SU-DHL-6 (cell line): ENCODE measurements around the gene OPRM1.

Source experiments
- H2AFZ ChIP-seq: fragments of 200-600 bp; sonication (generic); 2 replicates; pipeline ENCODE4 v1.6.1; 2014; ENCODE audit warnings: low read depth, mild to moderate bottlenecking, moderate library complexity, mixed read lengths, antibody characterized with exemption, low read length; ENCODE audit not compliant: severe bottlenecking
- H3F3A ChIP-seq: fragments of 200-600 bp; shearing (Covaris generic); 2 replicates; pipeline ENCODE4 v1.6.0; 2016; ENCODE audit warnings: antibody characterized with exemption, mild to moderate bottlenecking; ENCODE audit not compliant: insufficient read depth
- H3K27ac ChIP-seq: fragments of 200-600 bp; sonication (generic); 2 replicates; pipeline ENCODE4 v1.5.1; 2016; ENCODE audit warnings: low read depth, mild to moderate bottlenecking, low read length, moderate library complexity, mixed read lengths
- H3K27me3 ChIP-seq: fragments of 200-600 bp; sonication (generic), shearing (Covaris generic); 2 replicates; pipeline ENCODE4 v1.6.0; 2014; ENCODE audit warnings: mild to moderate bottlenecking, low read length
- H3K36me3 ChIP-seq: fragments of 200-600 bp; sonication (generic); 2 replicates; pipeline ENCODE4 v1.6.1; 2014; ENCODE audit warnings: mild to moderate bottlenecking, low read length, mixed read lengths
- H3K4me2 ChIP-seq: fragments of 300-600, 200-600 bp; shearing (Covaris generic), sonication (generic); 2 replicates; pipeline ENCODE4 v1.6.0; 2014; ENCODE audit warnings: low read length, low read depth, mild to moderate bottlenecking; ENCODE audit not compliant: poor library complexity, severe bottlenecking
- H3K4me3 ChIP-seq: fragments of 200-600 bp; sonication (generic); 2 replicates; pipeline ENCODE4 v1.5.1; 2014; ENCODE audit warnings: antibody characterized with exemption, low read length, mild to moderate bottlenecking, mixed read lengths; ENCODE audit not compliant: insufficient read depth, poor library complexity, severe bottlenecking
- H3K79me2 ChIP-seq: fragments of 200-600 bp; sonication (generic); 2 replicates; pipeline ENCODE4 v1.6.1; 2014; ENCODE audit warnings: mild to moderate bottlenecking, low read length, moderate library complexity; ENCODE audit not compliant: insufficient read depth
- H3K9ac ChIP-seq: fragments of 200-600 bp; sonication (generic); 2 replicates; pipeline ENCODE4 v1.7.0; 2014; ENCODE audit warnings: mild to moderate bottlenecking, low read length
- H3K9me2 ChIP-seq: fragments of 200-600 bp; sonication (generic); replicated peaks from 2 replicates; pipeline ENCODE4 v1.6.1; 2014; ENCODE audit warnings: low read length; ENCODE audit not compliant: insufficient read depth
- H3K9me3 ChIP-seq: fragments of 200-600 bp; sonication (generic); 2 replicates; pipeline ENCODE4 v1.6.1; 2014; ENCODE audit warnings: low read length, mixed read lengths; ENCODE audit not compliant: insufficient read depth
- H4K20me1 ChIP-seq: fragments of 200-600 bp; sonication (generic); 2 replicates; pipeline ENCODE4 v1.6.1; 2014; ENCODE audit warnings: low read depth, mild to moderate bottlenecking, antibody characterized with exemption, low read length, moderate library complexity, mixed read lengths
- EZH2phosphoT487 ChIP-seq: fragments of 200-600 bp; sonication (generic), shearing (Covaris generic); conservative IDR thresholded peaks from 2 replicates; pipeline ENCODE4 v1.6.1; 2018; ENCODE audit warnings: mild to moderate bottlenecking, antibody characterized with exemption, low read length, moderate library complexity, mixed read lengths
- TF ChIP-seq, protein P1 (sequence below): fragments of 200-600 bp; sonication (generic); IDR thresholded peaks from one replicate; pipeline ENCODE4 v1.5.1; 2017; ENCODE audit warnings: antibody characterized with exemption, mild to moderate bottlenecking, low read length, moderate library complexity; ENCODE audit not compliant: insufficient read depth, poor library complexity, severe bottlenecking

The OPRM1 gene

DNA sequence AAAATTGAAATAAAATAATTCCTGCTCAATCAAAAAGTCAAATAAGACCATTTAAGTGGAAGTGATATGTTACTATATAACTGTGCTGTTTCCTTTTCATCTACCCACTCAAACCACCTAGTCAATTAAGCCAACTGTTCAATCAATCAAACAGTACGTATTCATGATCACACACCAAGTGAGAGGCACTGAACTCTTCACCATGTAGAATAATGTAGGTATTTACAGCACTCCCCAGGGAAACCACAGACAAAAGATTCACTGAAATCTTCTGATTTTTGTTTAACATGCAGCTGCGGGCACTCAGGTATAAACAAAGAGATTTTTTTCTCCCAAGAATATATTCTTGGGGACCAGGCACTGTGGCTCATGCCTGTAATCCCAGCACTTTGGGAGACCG lies 21.3 kb upstream of the OPRM1 start:
- H3K4me3 ChIP-seq: no peak overlapping the region
- H3F3A ChIP-seq: no peaks in the 10 kb centered on the region
- no peak overlapping the region for H3K27ac ChIP-seq
- H3K9me2 ChIP-seq: no peaks in the 10 kb centered on the region; the same call in 1 of the 2 replicates
- H3K27me3 ChIP-seq: no peaks in the 10 kb centered on the region
- H3K79me2 ChIP-seq: no peaks in the 10 kb centered on the region
- H3K9ac ChIP-seq: no peak overlapping the region
- H3K36me3 ChIP-seq: no peaks in the 10 kb centered on the region
- H2AFZ ChIP-seq: no peak overlapping the region
- H3K9me3 ChIP-seq: no peaks in the 10 kb centered on the region
- no peak for TF ChIP-seq EZH2phosphoT487
- TF ChIP-seq, protein P1, sequence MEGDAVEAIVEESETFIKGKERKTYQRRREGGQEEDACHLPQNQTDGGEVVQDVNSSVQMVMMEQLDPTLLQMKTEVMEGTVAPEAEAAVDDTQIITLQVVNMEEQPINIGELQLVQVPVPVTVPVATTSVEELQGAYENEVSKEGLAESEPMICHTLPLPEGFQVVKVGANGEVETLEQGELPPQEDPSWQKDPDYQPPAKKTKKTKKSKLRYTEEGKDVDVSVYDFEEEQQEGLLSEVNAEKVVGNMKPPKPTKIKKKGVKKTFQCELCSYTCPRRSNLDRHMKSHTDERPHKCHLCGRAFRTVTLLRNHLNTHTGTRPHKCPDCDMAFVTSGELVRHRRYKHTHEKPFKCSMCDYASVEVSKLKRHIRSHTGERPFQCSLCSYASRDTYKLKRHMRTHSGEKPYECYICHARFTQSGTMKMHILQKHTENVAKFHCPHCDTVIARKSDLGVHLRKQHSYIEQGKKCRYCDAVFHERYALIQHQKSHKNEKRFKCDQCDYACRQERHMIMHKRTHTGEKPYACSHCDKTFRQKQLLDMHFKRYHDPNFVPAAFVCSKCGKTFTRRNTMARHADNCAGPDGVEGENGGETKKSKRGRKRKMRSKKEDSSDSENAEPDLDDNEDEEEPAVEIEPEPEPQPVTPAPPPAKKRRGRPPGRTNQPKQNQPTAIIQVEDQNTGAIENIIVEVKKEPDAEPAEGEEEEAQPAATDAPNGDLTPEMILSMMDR: no peak
- no peaks in the 10 kb centered on the region for H4K20me1 ChIP-seq
- no peak overlapping the region for H3K4me2 ChIP-seq

DNA sequence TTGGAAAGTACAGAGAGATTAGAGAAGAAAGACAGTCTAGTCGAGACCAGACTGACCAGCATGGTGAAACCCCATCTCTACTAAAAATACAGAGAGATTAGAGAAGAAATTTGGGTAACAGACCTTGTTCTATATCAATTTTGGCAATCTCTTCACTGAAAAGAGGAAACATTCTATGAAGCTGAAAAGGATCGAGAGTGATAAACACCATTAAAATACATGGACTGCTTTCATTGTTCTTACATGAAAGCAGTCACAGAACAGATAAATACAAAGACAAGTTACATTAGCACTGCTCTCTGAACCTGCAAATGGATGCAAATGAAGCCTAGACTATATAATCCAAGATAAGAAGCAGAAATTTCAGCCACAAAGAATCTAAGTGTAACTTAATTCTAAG lies 8.4 kb upstream of the OPRM1 start:
- no peak overlapping the region for H2AFZ ChIP-seq
- no peak overlapping the region for H3K4me3 ChIP-seq
- H4K20me1 ChIP-seq: no peaks in the 10 kb centered on the region
- H3K79me2 ChIP-seq: no peaks in the 10 kb centered on the region
- H3K4me2 ChIP-seq: no peak overlapping the region
- no peak for TF ChIP-seq EZH2phosphoT487
- TF ChIP-seq, protein P1: no peak
- no peaks in the 10 kb centered on the region for H3K9me2 ChIP-seq
- no peaks in the 10 kb centered on the region for H3K9me3 ChIP-seq
- H3K27me3 ChIP-seq: no peaks in the 10 kb centered on the region; the same call in 1 of the 2 replicates
- no peak overlapping the region for H3K9ac ChIP-seq
- no peak overlapping the region for H3K27ac ChIP-seq
- no peaks in the 10 kb centered on the region for H3F3A ChIP-seq
- H3K36me3 ChIP-seq: no peaks in the 10 kb centered on the region

DNA sequence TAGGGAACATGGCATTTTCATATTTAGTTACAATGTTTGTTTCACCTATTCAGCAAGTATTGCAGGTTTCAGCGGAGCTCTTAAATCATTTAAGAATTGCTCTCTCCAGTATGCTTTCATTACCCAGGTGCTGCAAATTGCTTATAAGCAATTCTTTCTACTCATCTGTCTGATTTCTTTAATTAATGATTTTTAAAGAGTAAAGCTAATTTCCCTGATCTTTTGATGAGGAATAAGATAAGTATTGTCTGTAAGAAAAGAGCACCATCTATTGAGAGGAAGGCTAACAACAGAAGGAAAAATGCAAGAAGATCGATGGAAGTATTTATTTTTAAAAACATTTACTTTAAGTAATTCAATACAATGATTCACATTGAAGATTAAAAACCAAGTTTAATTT lies 2.0 kb downstream of the OPRM1 start:
- Histone ChIP-seq H3K9me2 (no peaks in the 10 kb centered on the region), H3K4me2 (no peak overlapping the region), H3F3A (no peaks in the 10 kb centered on the region), H3K4me3 (no peak overlapping the region), H3K36me3 (no peaks in the 10 kb centered on the region), H3K27me3 (no peaks in the 10 kb centered on the region), H2AFZ (no peak overlapping the region), H3K27ac (no peak overlapping the region), H3K9ac (no peak overlapping the region), H3K79me2 (no peaks in the 10 kb centered on the region), H3K9me3 (no peaks in the 10 kb centered on the region), H4K20me1 (no peaks in the 10 kb centered on the region)
- TF ChIP-seq EZH2phosphoT487: no peak
- TF ChIP-seq, protein P1: no peak

DNA sequence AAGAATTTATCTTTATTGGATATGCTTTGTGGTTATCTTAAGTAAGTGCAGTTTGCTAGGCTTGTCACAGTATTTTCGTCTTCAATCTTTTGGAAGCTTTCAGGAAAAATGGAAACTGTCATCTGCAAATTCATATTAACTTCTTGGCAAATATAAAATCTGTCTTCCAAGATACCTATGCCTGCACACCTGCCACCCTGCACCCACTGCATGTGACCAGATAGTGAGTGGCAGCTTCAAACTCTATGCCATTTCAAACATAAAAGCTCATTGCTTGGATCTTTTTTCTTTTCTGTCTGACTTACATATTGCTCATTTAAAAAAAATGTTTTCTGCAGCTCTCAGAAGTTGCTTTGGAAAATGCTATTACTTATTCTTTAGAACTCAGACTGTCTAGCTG lies 14.1 kb downstream of the OPRM1 start:
- Histone ChIP-seq H3K27me3 (no peaks in the 10 kb centered on the region), H3K9me3 (no peaks in the 10 kb centered on the region), H3K36me3 (no peaks in the 10 kb centered on the region), H2AFZ (no peak overlapping the region), H3K4me2 (no peak overlapping the region), H3K4me3 (no peak overlapping the region), H3K27ac (no peak overlapping the region), H3K9ac (no peak overlapping the region), H4K20me1 (no peaks in the 10 kb centered on the region), H3K9me2 (no peaks in the 10 kb centered on the region), H3F3A (no peaks in the 10 kb centered on the region), H3K79me2 (no peaks in the 10 kb centered on the region)
- TF ChIP-seq, protein P1: no peak
- TF ChIP-seq EZH2phosphoT487: no peak
